OCI-LY1 (cell line): ENCODE results near the gene HDGFL3.

Experiments used
- CTCF ChIP-seq: fragments of 200-600 bp; sonication (generic), shearing (Covaris generic); IDR thresholded peaks from 2 replicates; pipeline ENCODE4 v1.5.1; 2017; ENCODE audit warnings: mild to moderate bottlenecking, antibody characterized with exemption, low read length, moderate library complexity, mixed read lengths
- EZH2 ChIP-seq: fragments of 200-600 bp; sonication (generic), shearing (Covaris generic); IDR thresholded peaks from 2 replicates; pipeline ENCODE4 v1.8.0; 2017; ENCODE audit warnings: borderline replicate concordance, mixed run types, mild to moderate bottlenecking, antibody characterized with exemption, low read length, moderate library complexity, mixed read lengths

- TF ChIP-seq CTCF = no peak
- TF ChIP-seq EZH2 = no peak
Measured at GRCh38 chr15:83163032-83163431, 44.6 kb downstream of the HDGFL3 start.
